Prostate gland (tissue), 2 donors: ENCODE measurements around the gene MLIP. TPM values are rescaled to one million over a fixed set of nuclear protein-coding genes. Genes with fewer than 3 reads are reported as not detected.

Experiments used
- DNase-seq: peaks from one replicate; pipeline ENCODE4 v3.0.0-alpha.2; 2019; ENCODE audit warnings: low spot score
- H3K27ac ChIP-seq, 2 donors: fragments of 200-600 bp; sonication (generic); 2 replicates each; pipeline ENCODE4 v1.5.1; 2017 to 2019
- H3K27me3 ChIP-seq: fragments of 200-600 bp; sonication (generic); replicated peaks from 2 replicates; pipeline ENCODE4 v1.5.1; 2019; ENCODE audit not compliant: insufficient read depth
- H3K36me3 ChIP-seq, 2 donors: fragments of 200-600 bp; sonication (generic); 1 replicate in 1 of 2; 2 replicates in 1 of 2; pipeline versions ENCODE4 v1.5.1 to v1.8.1; 2017 to 2019
- H3K4me1 ChIP-seq: fragments of 200-600 bp; sonication (generic); replicated peaks from 2 replicates; pipeline ENCODE4 v1.5.1; 2019
- H3K4me3 ChIP-seq, 2 donors: fragments of 200-600 bp; sonication (generic); 2 replicates each; pipeline ENCODE4 v1.5.1; 2017 to 2019
- H3K9me3 ChIP-seq: fragments of 200-600 bp; sonication (generic); 2 replicates; pipeline ENCODE4 v1.5.1; 2017
- CTCF ChIP-seq, 4 experiments: fragments of 200-600 bp in 2 of 4; fragments of 450-650 bp in 2 of 4; sonication (generic) in 2 of 4; IDR thresholded peaks; 1 replicate in 3 of 4; 2 replicates in 1 of 4; pipeline ENCODE4 v1.5.1; 2016 to 2019; ENCODE audit warnings: antibody characterized with exemption in 4 of 4, mild to moderate bottlenecking in 2 of 4, moderate library complexity in 2 of 4
- POLR2A ChIP-seq: fragments of 450-650 bp; IDR thresholded peaks from one replicate; pipeline ENCODE4 v1.6.1; 2016; ENCODE audit warnings: antibody characterized with exemption, mild to moderate bottlenecking
- POLR2AphosphoS5 ChIP-seq: sonication (generic); formaldehyde crosslinking; IDR thresholded peaks from one replicate; pipeline ENCODE4 v1.6.1; 2017; ENCODE audit warnings: antibody characterized with exemption
- WGBS: methylation state at CpG from one replicate; pipeline ENCODE4 v1.1.5; 2018; 5-methylcytosine and 5-hydroxymethylcytosine counted together
- intact Hi-C: fragments of 100-400 bp; cut with DNase I; formaldehyde crosslinking; loops from one replicate; pipeline ENCODE4 v1.14.2; 2022
- total RNA-seq, 2 donors: library from RNA; depleted of rRNA; stranded (reverse); fragments of >200 nt; gene quantifications; one replicate each; pipeline ENCODE4 v1.1.0, GENCODE V29; 2016

Gene MLIP
- total RNA-seq, 2 donors from 2014 or later = 0.55 to 1.9 TPM

- no peaks in the 10 kb centered on the region for H3K9me3 ChIP-seq
- intact Hi-C loops = no loop called here
- no peak overlapping the region for H3K27ac ChIP-seq
- H3K4me3 ChIP-seq = no peak overlapping the region
- TF ChIP-seq CTCF (IDR thresholded peaks at IDR 0.05) = no peak
- TF ChIP-seq POLR2A = no peak
- no peak for TF ChIP-seq POLR2AphosphoS5
- WGBS = 78% methylated on average over 3 of the region's 3 CpGs
- no peaks in the 10 kb centered on the region for H3K36me3 ChIP-seq
- no peaks in the 10 kb centered on the region for H3K27me3 ChIP-seq
- DNase-seq = no peak
- H3K4me1 ChIP-seq = no peaks in the 10 kb centered on the region
Measured at GRCh38 chr6:54284161-54284860, 173.1 kb downstream of the MLIP start.

- WGBS = 86% methylated on average over 3 of the region's 3 CpGs
- Histone ChIP-seq H3K27me3 (no peaks in the 10 kb centered on the region), H3K27ac (no peak overlapping the region), H3K4me1 (no peaks in the 10 kb centered on the region), H3K36me3 (no peaks in the 10 kb centered on the region), H3K9me3 (no peaks in the 10 kb centered on the region), H3K4me3 (no peak overlapping the region)
- no peak for DNase-seq
- TF ChIP-seq POLR2AphosphoS5 (no peak), CTCF (IDR thresholded peaks at IDR 0.05) (no peak), POLR2A (no peak)
- intact Hi-C loops = no loop called here
Measured at GRCh38 chr6:54285595-54285994, 174.4 kb downstream of the MLIP start.

GRCh38 chr6:54286141-54286540, 174.9 kb downstream of the MLIP start:
- no peak for DNase-seq
- no peak overlapping the region for H3K4me3 ChIP-seq

GRCh38 chr6:54288474-54288873, 177.2 kb downstream of the MLIP start:
- Histone ChIP-seq H3K36me3 (no peaks in the 10 kb centered on the region), H3K4me3 (no peak overlapping the region), H3K9me3 (no peaks in the 10 kb centered on the region), H3K27ac (no peak overlapping the region), H3K27me3 (no peaks in the 10 kb centered on the region), H3K4me1 (no peaks in the 10 kb centered on the region)
- WGBS = 83% methylated on average over 2 of the region's 2 CpGs
- TF ChIP-seq CTCF (IDR thresholded peaks at IDR 0.05) = no peak
- no peak for TF ChIP-seq POLR2A
- no peak for TF ChIP-seq POLR2AphosphoS5
- intact Hi-C loops = no loop called here
- DNase-seq = no peak

More at GRCh38 chr6:54286141-54286540, 174.9 kb downstream of the MLIP start:
- no peak overlapping the region for H3K27ac ChIP-seq
- no peaks in the 10 kb centered on the region for H3K36me3 ChIP-seq
- intact Hi-C loops = no loop called here
- TF ChIP-seq POLR2A = no peak
- no peak for TF ChIP-seq POLR2AphosphoS5
- TF ChIP-seq CTCF (IDR thresholded peaks at IDR 0.05) = no peak
- no peaks in the 10 kb centered on the region for H3K9me3 ChIP-seq
- H3K27me3 ChIP-seq = no peaks in the 10 kb centered on the region
- no peaks in the 10 kb centered on the region for H3K4me1 ChIP-seq

GRCh38 chr6:54289426-54289825, 178.2 kb downstream of the MLIP start:
- H3K9me3 ChIP-seq = no peaks in the 10 kb centered on the region
- TF ChIP-seq CTCF (IDR thresholded peaks at IDR 0.05) = no peak
- TF ChIP-seq POLR2A = no peak
- no peaks in the 10 kb centered on the region for H3K36me3 ChIP-seq
- intact Hi-C loops = no loop called here
- no peak for DNase-seq
- no peaks in the 10 kb centered on the region for H3K4me1 ChIP-seq
- no peak overlapping the region for H3K4me3 ChIP-seq
- WGBS = 77% methylated on average over 4 of the region's 4 CpGs
- H3K27me3 ChIP-seq = no peaks in the 10 kb centered on the region
- H3K27ac ChIP-seq = no peak overlapping the region
